GM19395 (cell line): ENCODE data around the gene ERN1.
A peak's percentile ranks its signal among the peaks of the same experiment; 100 is the strongest.

ENCODE experiments used
- ATAC-seq: cut with Tn5 transposase; IDR thresholded peaks from one replicate; pipeline ENCODE4 v1.9.1; 2021; ENCODE audit warnings: mild to moderate bottlenecking, moderate library complexity; ENCODE audit not compliant: unreplicated experiment

The ERN1 gene

DNA sequence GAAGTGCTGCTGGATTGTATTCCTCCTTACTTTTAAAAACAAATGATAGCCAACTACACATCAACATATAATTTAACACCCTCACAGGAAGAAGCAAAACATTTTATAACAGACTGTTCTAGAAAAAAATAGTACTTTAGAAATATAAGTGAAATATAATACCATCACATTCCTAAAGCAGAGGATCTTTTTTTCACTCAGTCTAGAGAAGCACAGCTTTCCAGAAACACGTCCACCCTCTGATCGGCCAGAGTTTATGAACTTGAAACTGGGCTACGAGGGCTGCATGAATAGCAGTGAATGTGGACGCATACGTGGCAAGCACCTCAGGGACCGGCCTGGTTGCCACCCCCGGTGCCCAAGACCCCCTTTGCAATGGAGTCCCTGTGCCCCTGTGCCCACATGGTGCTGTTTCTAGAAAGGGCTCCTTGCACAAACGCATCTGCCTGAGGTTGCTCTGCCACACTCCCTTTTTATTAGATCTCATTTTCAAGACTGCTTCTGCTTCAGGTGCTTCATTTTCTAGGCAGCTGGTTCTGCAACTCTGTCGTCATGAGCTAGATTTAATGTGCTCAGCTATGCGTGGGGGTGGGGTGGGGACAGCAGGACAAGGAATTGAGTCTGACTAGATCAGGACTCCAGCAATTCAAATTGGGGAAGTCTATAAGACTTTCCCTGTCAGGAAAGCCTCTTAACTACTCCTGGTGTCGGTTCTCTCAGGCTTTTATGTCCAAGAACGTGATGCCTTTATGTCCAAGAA lies 29.1 kb upstream of the ERN1 start:
- ATAC-seq = no peak

DNA sequence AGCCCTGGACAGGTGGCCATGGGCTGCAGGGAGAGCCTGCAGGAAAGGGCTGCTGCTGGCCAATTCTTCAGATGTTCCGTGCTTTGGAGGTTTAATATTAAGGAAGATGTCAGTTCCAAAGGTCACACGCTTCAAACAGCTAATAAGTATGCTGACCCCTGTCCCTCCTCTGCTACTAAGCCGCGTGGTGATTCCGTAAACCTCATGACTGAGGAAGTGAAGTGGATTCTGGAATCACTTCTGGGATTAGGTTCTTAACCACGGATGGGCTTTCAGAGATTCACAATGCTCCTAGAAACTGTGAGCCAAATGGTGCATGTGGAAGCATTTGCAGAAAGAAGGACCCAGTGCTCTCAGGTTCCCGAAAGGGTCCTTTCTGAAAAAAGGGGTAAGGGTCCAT lies 28.5 kb upstream of the ERN1 start:
- no peak for ATAC-seq

DNA sequence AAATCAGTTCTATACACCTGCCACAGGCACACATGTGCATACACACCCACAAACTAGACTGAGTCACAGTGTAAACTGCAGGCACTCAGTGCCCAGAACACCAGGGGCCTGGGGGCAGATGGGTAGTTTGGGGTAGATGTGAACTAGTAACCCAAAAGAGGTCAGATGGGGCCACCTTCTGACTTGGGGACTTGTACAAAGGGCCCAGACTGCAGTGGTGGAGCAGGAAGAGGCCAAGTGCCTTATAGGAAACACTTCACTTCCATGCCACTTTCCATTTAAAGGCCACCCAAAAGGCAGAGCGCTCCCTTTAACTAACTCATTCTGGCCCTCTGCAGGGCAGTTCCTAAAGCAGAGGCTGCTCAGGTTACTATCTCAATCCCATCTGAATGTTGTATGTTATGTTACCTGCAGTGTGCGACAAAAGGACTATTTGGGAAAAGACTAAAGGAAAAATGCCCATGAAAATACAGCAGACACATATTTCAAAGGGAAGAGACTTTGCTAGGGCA lies 27.8 kb upstream of the ERN1 start:
- no peak for ATAC-seq

DNA sequence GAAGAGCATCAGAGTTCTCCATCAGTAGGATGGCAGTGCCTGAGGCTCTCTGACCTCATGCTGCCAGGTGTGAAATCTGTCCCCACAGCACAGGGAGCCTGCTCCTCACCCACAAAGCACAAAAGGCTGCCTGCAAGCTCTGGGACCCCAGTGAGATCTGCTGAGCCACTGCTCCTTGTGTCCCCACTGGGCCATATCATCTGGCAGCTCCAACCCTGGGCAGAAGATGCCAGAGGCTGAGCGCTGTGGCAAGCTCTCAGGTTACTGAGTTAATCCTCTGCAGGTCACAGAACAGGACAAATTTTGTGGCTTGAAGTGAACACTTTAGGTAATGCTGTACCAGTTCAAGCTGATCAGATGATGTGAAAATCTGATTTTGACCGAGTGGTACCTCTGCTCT lies 26.7 kb upstream of the ERN1 start:
- ATAC-seq = no peak

DNA sequence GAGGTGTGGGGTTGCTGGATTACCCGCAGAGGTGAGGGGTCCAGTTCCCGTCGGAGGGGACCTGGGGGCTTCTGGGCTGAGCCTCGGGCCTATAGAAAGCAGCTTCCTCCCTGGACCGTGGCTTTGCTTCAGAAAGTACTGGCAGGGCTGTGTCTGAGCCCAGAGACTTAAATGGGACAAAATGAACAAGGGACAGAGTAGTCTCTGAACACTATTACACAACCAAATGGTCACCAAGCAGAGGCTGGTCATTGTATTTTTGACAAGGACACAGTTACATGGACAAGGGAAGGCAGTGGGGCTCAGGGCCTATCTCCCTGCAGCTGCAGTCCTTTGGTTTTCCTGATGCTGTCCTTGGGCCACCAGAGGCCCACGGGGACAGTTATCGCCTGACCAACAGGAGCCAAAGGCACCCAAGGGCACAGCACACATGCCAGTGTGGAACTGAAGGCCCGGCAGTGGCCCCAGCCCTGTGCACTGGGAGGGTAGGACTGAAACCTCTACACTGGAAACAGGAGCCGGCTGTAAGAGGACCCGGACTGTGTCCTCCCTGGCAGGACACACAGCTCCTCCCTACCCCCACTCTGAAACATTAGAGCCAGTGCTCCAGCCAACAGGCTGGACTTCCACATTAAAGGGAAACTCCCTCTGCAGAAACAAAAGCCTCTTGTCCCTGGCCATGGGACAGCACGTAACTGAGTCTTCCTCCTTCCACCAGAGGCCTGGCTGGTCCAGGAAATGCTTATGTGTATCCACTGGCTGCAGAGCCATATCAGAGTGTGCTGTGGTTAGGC lies 26.0 kb upstream of the ERN1 start:
- no peak for ATAC-seq

DNA sequence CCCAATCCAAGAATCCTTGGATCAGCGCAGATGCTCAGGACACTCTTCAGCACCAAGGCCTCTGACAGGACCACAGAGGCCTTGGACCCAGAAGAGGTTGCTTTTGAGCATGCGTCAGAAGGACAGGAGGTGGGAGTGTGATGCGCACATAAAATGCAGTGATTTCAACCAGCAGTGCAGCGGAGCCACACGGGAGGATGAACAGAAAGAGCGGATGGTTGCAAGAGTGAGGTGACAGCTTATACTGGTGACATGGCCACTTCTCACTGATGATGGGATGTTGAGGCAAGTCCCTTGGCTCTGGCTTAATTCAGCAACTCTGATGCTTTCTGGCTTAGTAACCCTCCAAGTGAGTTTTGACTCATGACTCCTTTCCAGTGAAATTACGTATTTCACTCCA lies 25.2 kb upstream of the ERN1 start:
- no peak for ATAC-seq

DNA sequence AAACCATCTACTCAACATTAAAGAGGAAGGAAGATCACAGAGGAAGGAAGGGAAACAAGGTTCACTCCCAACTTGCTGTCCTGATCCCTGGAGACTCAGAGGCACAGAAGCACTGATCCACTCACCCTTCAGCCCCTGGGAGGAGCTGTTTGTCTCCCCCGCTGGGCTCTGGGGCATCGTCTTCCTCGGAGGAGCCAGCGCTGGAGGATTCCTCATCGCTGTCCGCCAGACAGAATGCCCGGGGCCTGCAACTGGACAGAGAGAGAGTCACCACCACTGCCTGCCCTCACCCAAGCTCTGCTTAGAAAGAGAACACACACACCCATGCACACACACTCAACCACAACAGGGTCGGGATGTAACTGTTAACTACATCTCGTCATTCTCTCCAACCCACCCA lies 24.8 kb upstream of the ERN1 start:
- no peak for ATAC-seq

DNA sequence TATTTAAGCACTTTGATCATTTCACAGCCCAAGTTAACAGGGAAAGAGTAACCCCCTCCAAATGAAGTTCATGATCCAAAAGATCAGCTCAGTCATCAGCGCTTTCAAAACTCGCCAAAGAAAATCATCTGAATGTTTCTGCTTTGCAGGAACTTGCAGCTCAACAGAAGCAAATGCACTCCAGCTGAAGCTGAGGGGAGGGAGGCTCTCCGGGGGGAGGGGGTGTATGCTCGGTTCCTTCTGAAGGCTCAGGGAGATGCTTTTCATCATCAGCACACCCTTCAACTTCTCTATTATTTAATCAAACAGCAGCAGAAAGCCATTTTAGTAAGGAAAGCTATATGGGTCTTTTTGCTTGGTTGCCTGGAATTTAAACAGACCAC lies 24.4 kb upstream of the ERN1 start:
- no peak for ATAC-seq

DNA sequence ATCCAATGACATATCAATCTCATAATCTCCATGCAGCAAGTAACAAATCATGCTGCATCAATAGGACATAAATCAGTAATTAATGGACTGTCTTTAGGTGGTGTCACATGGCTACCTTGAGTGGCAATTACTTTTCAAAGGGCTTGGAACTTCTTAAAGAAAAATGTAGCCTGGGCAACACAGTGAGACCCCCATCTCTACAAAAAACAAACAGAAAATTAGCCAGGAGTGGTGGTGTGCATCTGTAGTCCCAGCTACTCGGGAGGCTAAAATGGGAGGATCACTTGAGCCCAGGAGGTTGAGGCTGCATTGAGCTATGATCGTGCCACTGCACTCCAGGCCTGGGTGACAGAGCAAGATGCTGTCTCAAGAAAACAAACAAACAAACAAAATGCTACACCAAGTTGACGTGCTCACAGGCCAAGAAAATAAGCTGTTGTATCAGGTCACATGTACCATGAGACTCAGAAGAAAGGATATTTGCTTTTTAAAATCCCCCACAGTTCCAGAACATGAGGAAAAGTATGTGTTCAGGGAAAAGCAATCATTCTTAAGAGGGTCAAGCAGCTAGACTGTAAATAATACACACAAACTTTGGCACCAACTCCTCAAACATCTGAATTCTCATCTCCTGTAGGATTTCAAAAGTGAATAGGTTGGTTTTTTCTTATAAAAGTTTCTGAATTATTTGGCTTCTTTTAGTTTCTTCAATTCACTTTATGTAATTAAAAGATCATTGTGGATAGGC lies 23.8 kb upstream of the ERN1 start:
- no peak for ATAC-seq

DNA sequence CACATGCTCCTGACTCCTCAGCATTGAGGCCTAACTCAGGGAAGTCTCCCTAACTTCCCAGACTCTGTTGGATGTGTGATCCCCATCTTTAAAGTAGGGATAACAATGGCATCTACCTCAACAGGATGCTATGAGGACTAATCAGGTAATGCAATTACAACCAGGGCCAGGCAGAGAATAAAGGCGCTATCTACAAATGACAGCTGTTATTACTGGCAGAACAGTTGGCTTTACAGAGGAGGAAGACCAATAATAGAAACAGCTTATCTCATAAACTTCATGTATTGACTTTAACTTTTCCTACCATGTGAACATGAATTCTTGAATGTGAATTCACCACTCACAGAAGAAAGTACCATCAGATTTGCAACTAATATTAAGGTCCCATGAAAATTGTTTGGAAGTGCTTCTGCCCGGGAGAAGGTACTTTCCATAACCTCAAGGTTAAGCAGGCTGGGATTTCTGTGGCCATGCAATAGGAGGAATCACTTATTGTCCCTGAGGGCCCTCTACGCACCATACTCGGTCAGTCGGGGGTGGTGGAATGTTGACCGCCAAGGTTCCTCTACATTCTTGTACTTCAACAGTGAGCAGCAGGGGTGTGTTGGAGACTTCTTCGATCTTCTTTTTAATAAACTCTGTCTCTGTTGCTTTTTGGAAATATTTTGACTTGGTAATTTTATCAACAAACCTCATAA lies 22.6 kb upstream of the ERN1 start:
- no peak for ATAC-seq

DNA sequence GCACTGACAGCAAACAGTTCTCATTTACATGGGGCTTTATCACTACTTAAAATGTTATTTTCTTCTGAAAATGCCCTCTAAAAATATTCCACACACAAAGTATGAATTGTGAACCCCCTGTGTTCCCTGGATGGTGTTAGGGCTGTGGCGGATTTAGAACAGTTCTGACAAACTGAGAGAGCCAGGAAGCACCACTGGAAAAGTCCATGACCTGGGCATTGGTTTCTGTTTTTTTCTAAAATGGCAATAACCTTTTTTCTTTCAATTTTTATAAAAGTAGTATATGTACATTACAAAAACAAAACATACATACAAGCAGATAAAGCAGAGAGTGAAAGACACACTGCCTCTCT lies 21.0 kb upstream of the ERN1 start:
- no peak for ATAC-seq

DNA sequence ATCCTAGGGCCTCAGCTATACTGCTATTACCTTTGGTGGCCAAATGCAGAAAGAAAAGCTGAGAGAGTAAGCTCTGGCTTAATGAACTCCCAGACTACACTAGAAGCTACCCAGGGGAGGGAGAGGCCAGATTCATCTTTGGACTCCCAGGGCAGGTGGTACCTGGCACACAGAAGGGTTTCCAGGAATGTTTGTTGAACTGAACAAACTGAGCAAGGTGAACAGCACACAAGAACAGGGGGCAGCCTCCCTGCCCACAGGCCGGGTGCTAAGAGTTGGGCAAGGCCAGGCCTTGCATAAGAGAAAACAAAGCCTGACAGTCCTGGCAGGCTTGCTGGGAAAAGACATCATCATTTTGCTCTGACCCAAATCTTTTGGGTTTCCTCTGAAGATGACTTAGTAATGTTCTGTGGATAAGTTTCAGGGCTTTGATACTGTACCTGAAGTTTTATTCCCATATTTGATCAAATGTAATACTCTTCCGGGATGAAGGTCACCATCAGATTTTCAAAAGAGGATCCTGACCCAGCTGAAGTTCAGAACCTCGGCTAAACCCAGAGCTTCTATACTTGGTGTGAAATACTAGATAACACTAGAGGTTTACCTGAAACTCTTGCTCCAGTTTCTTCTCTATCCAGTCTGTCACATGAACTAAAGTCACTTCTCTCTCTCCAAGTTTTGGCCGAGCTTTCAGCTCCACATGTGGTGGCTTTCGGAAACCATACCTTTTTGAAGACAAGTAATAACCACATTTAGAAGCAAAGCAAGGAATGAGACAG lies 20.5 kb upstream of the ERN1 start:
- no peak for ATAC-seq

DNA sequence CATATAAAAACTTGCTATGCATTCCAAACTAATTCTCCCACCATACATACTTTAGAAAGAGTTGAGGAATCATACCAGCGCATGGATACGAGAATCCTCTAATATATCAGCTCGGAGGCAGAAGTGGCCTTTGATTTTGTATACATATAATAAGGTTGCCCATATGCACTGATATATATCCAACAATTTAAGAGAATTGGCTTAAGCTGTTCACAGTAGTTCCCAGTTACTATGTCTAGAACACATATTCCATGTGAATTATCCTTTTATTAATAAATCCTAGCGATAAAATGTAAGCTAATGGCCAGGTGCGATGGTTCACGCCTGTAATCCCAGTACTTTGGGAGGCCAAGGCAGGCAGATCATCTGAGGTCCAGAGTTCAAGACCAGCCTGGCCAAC lies 19.3 kb upstream of the ERN1 start:
- ATAC-seq = no peak

DNA sequence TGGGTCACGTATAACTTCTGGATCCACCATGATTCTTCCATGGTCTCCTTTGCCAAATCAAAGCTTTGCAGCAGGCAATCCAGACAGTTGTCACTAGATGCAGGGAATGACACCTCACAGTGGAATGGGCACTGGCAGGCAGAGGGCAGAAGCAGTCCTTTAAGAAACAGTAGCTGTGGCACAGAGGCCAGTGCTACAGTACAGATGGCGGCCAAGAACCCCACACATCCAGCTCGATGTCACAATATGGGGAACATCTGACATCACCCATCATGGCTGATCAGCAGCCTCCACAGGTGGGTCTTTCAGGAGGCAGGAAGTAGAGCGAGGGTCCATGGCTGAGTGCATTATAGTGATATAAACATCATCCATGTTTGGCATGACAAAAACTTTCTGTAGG lies 18.8 kb upstream of the ERN1 start:
- no peak for ATAC-seq

DNA sequence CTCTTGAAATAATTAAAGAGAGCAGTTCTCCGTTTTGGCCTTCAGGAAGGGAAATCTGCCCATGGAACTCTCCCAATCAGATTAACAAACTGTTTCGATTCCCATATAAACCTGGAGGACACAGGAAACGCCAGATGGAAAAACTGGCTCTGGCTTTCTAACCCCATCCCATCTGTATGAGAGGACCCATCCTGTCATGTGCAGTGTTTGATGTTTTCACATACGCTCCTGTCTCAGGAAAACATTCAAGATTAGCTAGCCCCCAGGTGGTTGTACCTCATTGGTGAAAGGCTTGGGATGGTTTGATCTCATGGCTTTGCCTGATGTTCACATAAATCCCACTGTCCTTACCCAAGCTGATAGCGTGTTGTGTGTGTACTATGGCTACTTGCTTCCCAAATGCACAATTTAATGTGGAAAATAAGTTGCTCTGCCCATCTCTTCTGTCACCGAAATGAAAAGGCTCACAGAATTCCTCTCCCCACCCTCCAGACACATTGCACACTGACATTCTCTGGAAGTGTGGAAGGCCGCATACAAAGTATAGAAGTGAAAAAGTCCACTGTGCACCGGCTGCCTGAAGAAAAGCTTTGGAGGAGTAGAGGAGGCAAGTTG lies 18.2 kb upstream of the ERN1 start:
- no peak for ATAC-seq

DNA sequence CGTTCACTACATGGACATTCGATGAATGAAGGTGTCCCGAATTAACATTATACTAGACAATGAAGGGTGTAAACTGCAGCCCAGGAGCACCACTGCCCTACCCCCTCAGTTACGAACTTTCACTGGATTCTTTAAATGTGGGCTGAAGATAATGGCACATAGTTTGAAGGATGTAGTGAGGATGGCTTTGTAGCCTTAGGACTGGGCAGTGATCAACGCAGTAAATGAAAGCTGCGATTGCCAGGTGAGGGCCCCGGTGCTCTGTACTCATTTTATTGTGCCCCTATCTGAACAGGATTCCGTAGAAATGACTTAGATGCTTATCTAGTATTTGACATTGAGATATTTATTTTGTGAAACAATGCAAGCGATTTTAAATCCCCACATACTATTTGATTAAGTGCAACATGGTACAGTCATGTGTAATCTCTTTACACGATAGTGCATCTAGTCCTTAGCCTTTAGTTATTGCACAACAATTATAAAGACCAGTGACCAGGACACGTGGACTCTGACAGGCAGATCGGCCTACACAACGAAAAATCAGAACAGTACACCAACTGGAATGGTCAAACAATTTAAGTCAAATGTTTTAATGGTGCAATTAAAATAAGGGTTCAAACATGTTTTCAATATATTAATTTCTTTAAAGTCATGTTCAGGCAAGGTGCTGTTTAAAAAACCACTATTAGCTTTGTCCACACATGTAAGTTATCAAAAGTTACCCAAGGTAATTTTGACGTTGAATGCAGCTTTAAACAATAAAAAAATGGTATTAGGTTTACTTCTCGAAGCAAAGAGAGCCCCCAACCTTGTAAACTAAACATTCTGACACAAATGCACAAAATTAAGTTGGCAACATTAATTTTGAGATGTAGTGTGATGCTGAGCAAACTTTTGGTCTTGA lies 17.4 kb upstream of the ERN1 start:
- no peak for ATAC-seq

DNA sequence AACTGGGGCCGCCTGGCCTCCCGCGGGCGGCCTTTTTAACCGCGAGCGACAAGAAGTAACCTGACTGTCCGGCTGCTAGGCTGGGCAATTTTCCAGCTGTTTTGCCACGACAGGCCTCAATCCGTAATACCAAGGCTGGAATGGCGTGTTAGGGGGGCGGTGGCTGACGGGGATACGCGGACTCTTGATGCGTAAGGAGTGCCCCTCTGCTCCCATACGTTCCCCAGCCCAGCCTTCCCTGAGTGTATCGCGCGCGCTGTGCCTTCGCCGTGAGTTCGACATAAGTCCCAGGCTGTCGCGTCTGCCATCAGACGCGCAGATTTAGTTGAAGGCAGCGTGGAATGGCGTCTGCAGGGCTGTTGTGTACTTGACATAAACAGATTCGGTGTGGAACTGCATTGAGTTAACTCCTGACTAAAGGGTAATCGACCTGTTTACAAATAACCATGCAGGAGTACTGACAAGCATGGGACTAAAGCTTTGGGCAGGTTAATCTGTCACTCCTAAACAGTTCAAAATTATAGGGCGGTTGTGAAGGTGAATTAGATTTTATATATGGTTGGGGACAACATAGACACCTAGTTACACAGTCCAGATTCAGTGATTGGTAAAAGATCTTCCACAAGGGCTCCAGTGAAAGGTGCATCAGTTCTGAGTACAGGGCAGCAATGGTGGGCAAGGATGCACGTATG lies 16.6 kb upstream of the ERN1 start:
- peak; percentile 7 for ATAC-seq

DNA sequence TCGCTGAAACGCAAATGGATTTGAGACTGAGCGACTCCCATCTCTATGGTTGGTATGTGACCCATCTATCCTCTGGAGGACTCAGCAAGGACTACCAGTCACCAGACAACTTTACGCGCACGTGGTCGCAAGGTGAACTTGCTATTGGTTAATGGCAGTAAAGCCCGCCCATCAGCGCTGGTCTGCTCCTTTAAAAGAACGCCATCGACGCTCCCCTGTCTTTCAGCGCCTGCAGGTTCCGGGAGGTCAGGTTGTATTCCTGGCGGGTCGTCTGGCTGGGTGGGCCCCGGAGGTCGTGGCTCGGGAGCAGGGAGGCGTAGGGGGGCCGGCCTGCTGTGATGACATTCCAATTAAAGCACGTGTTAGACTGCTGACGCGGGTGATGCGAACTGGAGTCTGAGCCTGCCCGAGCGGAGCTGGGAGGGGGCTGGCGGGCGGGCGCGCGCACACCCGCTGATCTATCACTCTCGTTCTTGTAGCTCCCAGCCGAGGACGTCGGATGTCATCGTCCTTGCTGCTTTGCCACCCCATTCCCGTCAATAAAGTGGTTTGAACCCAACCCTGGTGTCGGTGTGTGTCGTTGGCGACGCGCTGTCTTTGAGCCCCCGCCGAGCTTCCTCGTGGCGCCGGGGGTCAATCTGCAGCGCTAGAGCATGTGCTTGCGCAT lies 15.9 kb upstream of the ERN1 start:
- ATAC-seq = peak; percentile 96
